Neural progenitor cell (in vitro differentiated cells): ENCODE measurements around the gene IL5RA.

Experiments used
- EZH2 ChIP-seq: fragments of 200-600 bp; sonication (generic); IDR thresholded peaks from 2 replicates; pipeline ENCODE4 v1.6.1; 2017; ENCODE audit warnings: antibody characterized with exemption, mild to moderate bottlenecking, moderate library complexity
- TF ChIP-seq, protein P1 (sequence below): fragments of 200-600 bp; sonication (generic); IDR thresholded peaks from 2 replicates; pipeline ENCODE4 v1.5.1; 2017; ENCODE audit warnings: antibody characterized with exemption, mild to moderate bottlenecking

DNA sequence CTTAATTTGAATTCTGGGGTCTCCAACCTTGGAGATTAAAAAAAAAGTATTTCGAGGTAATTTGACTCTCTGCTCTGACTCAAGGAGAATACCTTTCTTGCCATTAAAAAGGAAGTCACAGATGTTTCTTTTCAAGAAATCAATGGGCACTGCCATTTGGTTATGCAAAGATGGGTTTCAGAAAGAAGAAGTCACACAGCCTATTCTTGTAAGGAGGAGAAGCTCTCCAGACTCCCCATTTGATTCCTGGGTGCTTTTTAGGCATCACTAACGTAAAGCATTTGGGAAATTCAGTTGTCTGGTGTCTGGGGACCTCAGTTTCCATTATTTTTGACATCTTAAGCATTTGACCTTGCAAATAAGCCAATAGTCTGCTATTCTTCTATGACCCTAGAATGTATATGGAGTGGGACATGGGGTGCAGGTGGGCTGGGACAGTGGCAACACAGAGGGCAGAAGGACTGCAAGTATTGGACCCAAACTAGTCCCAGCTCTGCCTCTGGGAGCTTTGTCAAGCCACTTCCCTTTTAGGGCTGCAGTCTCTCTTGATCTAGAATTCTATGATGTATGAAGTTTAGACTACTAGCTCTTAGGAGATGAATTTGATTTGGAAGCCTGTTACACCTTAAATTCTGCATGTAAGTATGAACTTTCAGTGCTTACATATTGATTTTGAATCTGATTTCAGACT is 27.8 kb downstream of the IL5RA start:
- TF ChIP-seq, protein P1, sequence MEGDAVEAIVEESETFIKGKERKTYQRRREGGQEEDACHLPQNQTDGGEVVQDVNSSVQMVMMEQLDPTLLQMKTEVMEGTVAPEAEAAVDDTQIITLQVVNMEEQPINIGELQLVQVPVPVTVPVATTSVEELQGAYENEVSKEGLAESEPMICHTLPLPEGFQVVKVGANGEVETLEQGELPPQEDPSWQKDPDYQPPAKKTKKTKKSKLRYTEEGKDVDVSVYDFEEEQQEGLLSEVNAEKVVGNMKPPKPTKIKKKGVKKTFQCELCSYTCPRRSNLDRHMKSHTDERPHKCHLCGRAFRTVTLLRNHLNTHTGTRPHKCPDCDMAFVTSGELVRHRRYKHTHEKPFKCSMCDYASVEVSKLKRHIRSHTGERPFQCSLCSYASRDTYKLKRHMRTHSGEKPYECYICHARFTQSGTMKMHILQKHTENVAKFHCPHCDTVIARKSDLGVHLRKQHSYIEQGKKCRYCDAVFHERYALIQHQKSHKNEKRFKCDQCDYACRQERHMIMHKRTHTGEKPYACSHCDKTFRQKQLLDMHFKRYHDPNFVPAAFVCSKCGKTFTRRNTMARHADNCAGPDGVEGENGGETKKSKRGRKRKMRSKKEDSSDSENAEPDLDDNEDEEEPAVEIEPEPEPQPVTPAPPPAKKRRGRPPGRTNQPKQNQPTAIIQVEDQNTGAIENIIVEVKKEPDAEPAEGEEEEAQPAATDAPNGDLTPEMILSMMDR: no peak
- TF ChIP-seq EZH2: no peak
